GM23338 (cell line): ENCODE data around the gene C6orf136. TPM values are rescaled to one million over a fixed set of nuclear protein-coding genes. Genes with fewer than 3 reads are reported as not detected.

ENCODE experiments used
- ATAC-seq: fragments of 200-7000 bp; cut with Tn5 transposase; 3 replicates; pipeline ENCODE4 v1.9.1; 2020
- DNase-seq: peaks from one replicate; pipeline ENCODE4 v3.0.0-alpha.2; 2015; ENCODE audit warnings: low spot score
- H2AFZ ChIP-seq: fragments of 200-600 bp; sonication (generic); 2 replicates; pipeline ENCODE4 v1.8.0; 2016; ENCODE audit warnings: antibody characterized with exemption, mild to moderate bottlenecking, moderate library complexity
- H3F3A ChIP-seq: fragments of 200-600 bp; sonication (generic); replicated peaks from 2 replicates; pipeline ENCODE4 v1.8.0; 2017; ENCODE audit warnings: antibody characterized with exemption, mixed run types, low read depth
- H3K27ac ChIP-seq: fragments of 200-600 bp; sonication (generic); 2 replicates; pipeline ENCODE4 v1.6.1; 2016; ENCODE audit warnings: low read depth
- H3K27me3 ChIP-seq: fragments of 200-600 bp; sonication (generic); 2 replicates; pipeline ENCODE4 v1.8.0; 2016; ENCODE audit warnings: mild to moderate bottlenecking, mixed run types, moderate library complexity; ENCODE audit not compliant: insufficient read depth
- H3K36me3 ChIP-seq: fragments of 200-600 bp; sonication (generic); 2 replicates; pipeline ENCODE4 v1.8.0; 2016; ENCODE audit warnings: mild to moderate bottlenecking; ENCODE audit not compliant: insufficient read depth
- H3K4me1 ChIP-seq: fragments of 200-600 bp; sonication (generic); 2 replicates; pipeline ENCODE4 v1.8.0; 2016; ENCODE audit warnings: mild to moderate bottlenecking, moderate library complexity; ENCODE audit not compliant: insufficient read depth
- H3K4me2 ChIP-seq: fragments of 200-600 bp; sonication (generic); 2 replicates; pipeline ENCODE4 v1.7.1; 2017; ENCODE audit warnings: mixed run types
- H3K4me3 ChIP-seq: fragments of 200-600 bp; sonication (generic); 2 replicates; pipeline ENCODE4 v1.6.1; 2016; ENCODE audit warnings: mixed run types
- H3K79me2 ChIP-seq: fragments of 200-600 bp; sonication (generic); replicated peaks from 2 replicates; pipeline ENCODE4 v1.8.0; 2017; ENCODE audit warnings: mild to moderate bottlenecking; ENCODE audit not compliant: insufficient read depth
- H3K9me2 ChIP-seq: fragments of 200-600 bp; sonication (generic); 2 replicates; pipeline ENCODE4 v1.8.0; 2017; ENCODE audit not compliant: insufficient read depth
- H4K20me1 ChIP-seq: fragments of 200-600 bp; sonication (generic); replicated peaks from 2 replicates; pipeline ENCODE4 v1.8.0; 2017; ENCODE audit warnings: mild to moderate bottlenecking; ENCODE audit not compliant: insufficient read depth
- H3K27ac Mint-ChIP-seq: 2 replicates; pipeline ENCODE4 v1.8.0; 2020; ENCODE audit warnings: inconsistent platforms, mild to moderate bottlenecking, moderate library complexity, mixed read lengths
- H3K27me3 Mint-ChIP-seq: 3 replicates; pipeline ENCODE4 v1.8.0; 2022; ENCODE audit warnings: low read depth, mild to moderate bottlenecking, moderate library complexity, mixed read lengths, inconsistent platforms; ENCODE audit not compliant: insufficient read depth, poor library complexity
- H3K36me3 Mint-ChIP-seq: 3 replicates; pipeline ENCODE4 v1.8.0; 2021; ENCODE audit warnings: low read depth, mild to moderate bottlenecking, inconsistent platforms, moderate library complexity, mixed read lengths
- H3K4me1 Mint-ChIP-seq: 3 replicates; pipeline ENCODE4 v1.8.0; 2020; ENCODE audit warnings: mild to moderate bottlenecking, inconsistent platforms, mixed read lengths
- H3K4me3 Mint-ChIP-seq: 3 replicates; pipeline ENCODE4 v1.8.0; 2021; ENCODE audit warnings: moderate library complexity, mild to moderate bottlenecking, inconsistent platforms, mixed read lengths
- H3K9me3 Mint-ChIP-seq: 3 replicates; pipeline ENCODE4 v1.8.0; 2020; ENCODE audit warnings: moderate library complexity, mild to moderate bottlenecking, inconsistent platforms, mixed read lengths
- CREB1 ChIP-seq: fragments of 250-450 bp; sonication (Bioruptor Pico); IDR thresholded peaks from 2 replicates; pipeline ENCODE4 v1.5.0; 2020; ENCODE audit warnings: low read depth, mild to moderate bottlenecking, moderate library complexity
- ETS1 ChIP-seq: IDR thresholded peaks from 2 replicates; pipeline ENCODE4 v1.6.1; 2016; ENCODE audit warnings: antibody characterized with exemption
- EZH2 ChIP-seq: fragments of 200-600 bp; sonication (generic); IDR thresholded peaks from one replicate; pipeline ENCODE4 v1.8.0; 2017; ENCODE audit warnings: antibody characterized with exemption, mild to moderate bottlenecking, low read depth; ENCODE audit not compliant: unreplicated experiment
- EZH2phosphoT487 ChIP-seq: fragments of 200-600 bp; sonication (generic); IDR thresholded peaks from one replicate; pipeline ENCODE4 v1.8.1; 2018; ENCODE audit warnings: antibody characterized with exemption; ENCODE audit not compliant: unreplicated experiment
- JUNB ChIP-seq: IDR thresholded peaks from one replicate; pipeline ENCODE4 v1.6.1; 2016; ENCODE audit warnings: antibody characterized with exemption; ENCODE audit not compliant: unreplicated experiment
- NANOG ChIP-seq: IDR thresholded peaks from 2 replicates; pipeline ENCODE4 v1.6.1; 2016; ENCODE audit warnings: antibody characterized with exemption, borderline replicate concordance
- POLR2AphosphoS5 ChIP-seq: IDR thresholded peaks from 2 replicates; pipeline ENCODE4 v1.6.1; 2016; ENCODE audit warnings: antibody characterized with exemption, low read depth
- ZNF114 ChIP-seq: fragments of 250-450 bp; sonication (Bioruptor Pico); IDR thresholded peaks from 2 replicates; pipeline ENCODE4 v1.5.0; 2020; ENCODE audit warnings: mild to moderate bottlenecking, moderate library complexity
- polyA plus RNA-seq: library from polyadenylated mRNA; unstranded; fragments of >200 nt; fragmentation: Nextera tagmentation; extraction: Ambion mirVana; gene quantifications from 2 replicates; pipeline ENCODE4 v1.2.1, GENCODE V29; 2016
- total RNA-seq: library from RNA; depleted of rRNA; stranded (reverse); fragments of >200 nt; shearing (Covaris generic); gene quantifications from 2 replicates; pipeline ENCODE4 v1.2.3, GENCODE V29; 2014

C6orf136 gene
- total and polyA plus RNA-seq, 2 experiments from 2014 or later = 12.5 to 27.5 TPM

GRCh38 chr6:30614044-30614842 lies 32.7 kb upstream of the C6orf136 start:
- no peak for DNase-seq
- Histone ChIP-seq H3K4me3 (peak overlapping the region; percentile 44), H3K79me2 (peaks cover 54% of the 10 kb centered on the region), H3K27me3 (no peaks in the 10 kb centered on the region), H2AFZ (no peak overlapping the region), H3K9me2 (no peaks in the 10 kb centered on the region), H3K36me3 (peaks cover 18% of the 10 kb centered on the region), H3F3A (peaks cover 7% of the 10 kb centered on the region; the same call in 1 of the 2 replicates), H3K4me1 (peaks cover 19% of the 10 kb centered on the region), H3K27ac (peak overlapping the region; percentile 78), H4K20me1 (peaks cover 10% of the 10 kb centered on the region), H3K4me2 (peak overlapping the region; percentile 68)
- Mint-ChIP-seq H3K27me3 (peaks cover 40% of the 10 kb centered on the region), H3K36me3 (peaks cover 82% of the 10 kb centered on the region), H3K4me3 (peak overlapping the region; percentile 96), H3K4me1 (peaks cover 36% of the 10 kb centered on the region), H3K27ac (peak overlapping the region; percentile 100), H3K9me3 (peaks cover 18% of the 10 kb centered on the region; the same call in 2 of the 3 replicates)
- no peak for TF ChIP-seq EZH2
- peak; percentile 44; the same call in 1 of the 2 replicates for TF ChIP-seq POLR2AphosphoS5
- TF ChIP-seq JUNB = no peak
- TF ChIP-seq ZNF114 (CRISPR knock-in tag) = no peak
- no peak for ATAC-seq

- Mint-ChIP-seq H3K36me3 (peaks cover 82% of the 10 kb centered on the region), H3K27ac (peak overlapping the region; percentile 100), H3K9me3 (peaks cover 18% of the 10 kb centered on the region; the same call in 2 of the 3 replicates), H3K27me3 (peaks cover 40% of the 10 kb centered on the region), H3K4me1 (peaks cover 36% of the 10 kb centered on the region), H3K4me3 (peak overlapping the region; percentile 96)
- Histone ChIP-seq H4K20me1 (peaks cover 7% of the 10 kb centered on the region), H3K4me1 (peaks cover 19% of the 10 kb centered on the region), H3K36me3 (peaks cover 12% of the 10 kb centered on the region; the same call in 1 of the 2 replicates), H3K4me3 (peak overlapping the region; percentile 56), H3K4me2 (peak overlapping the region; percentile 74), H2AFZ (no peak overlapping the region), H3K27ac (peak overlapping the region; percentile 98), H3K9me2 (no peaks in the 10 kb centered on the region), H3K27me3 (no peaks in the 10 kb centered on the region), H3F3A (peaks cover 7% of the 10 kb centered on the region; the same call in 1 of the 2 replicates), H3K79me2 (peaks cover 54% of the 10 kb centered on the region)
- DNase-seq = peak; percentile 99
- TF ChIP-seq EZH2phosphoT487 (no peak), POLR2AphosphoS5 (peak; percentile 49; the same call in 1 of the 2 replicates), NANOG (no peak)
- ATAC-seq = peak; percentile 72
Measured at GRCh38 chr6:30614843-30615218, 32.1 kb upstream of the C6orf136 start.

- Histone ChIP-seq H3K4me2 (peak overlapping the region; percentile 74), H3K4me1 (peaks cover 19% of the 10 kb centered on the region), H3K4me3 (peak overlapping the region; percentile 56), H4K20me1 (peaks cover 5% of the 10 kb centered on the region; the same call in 1 of the 2 replicates), H3K79me2 (peaks cover 54% of the 10 kb centered on the region), H3K9me2 (no peaks in the 10 kb centered on the region), H2AFZ (no peak overlapping the region), H3K27me3 (no peaks in the 10 kb centered on the region), H3F3A (peaks cover 7% of the 10 kb centered on the region; the same call in 1 of the 2 replicates), H3K27ac (peak overlapping the region; percentile 98), H3K36me3 (peaks cover 13% of the 10 kb centered on the region; the same call in 1 of the 2 replicates)
- DNase-seq (peak; percentile 89), ATAC-seq (peak; percentile 46)
- peaks cover 77% of the 10 kb centered on the region for H3K36me3 Mint-ChIP-seq
- TF ChIP-seq POLR2AphosphoS5 (peak; percentile 12; the same call in 1 of the 2 replicates), CREB1 (0 out of 2 replicates have a peak, but pooled peaks have one; percentile 12), ETS1 (no peak), NANOG (no peak)
- peak overlapping the region; percentile 100 for H3K27ac Mint-ChIP-seq
- H3K4me1 Mint-ChIP-seq = peaks cover 36% of the 10 kb centered on the region
- peaks cover 18% of the 10 kb centered on the region; the same call in 2 of the 3 replicates for H3K9me3 Mint-ChIP-seq
- H3K27me3 Mint-ChIP-seq = peaks cover 40% of the 10 kb centered on the region
- H3K4me3 Mint-ChIP-seq = peak overlapping the region; percentile 96
Measured at GRCh38 chr6:30615219-30615957, 31.5 kb upstream of the C6orf136 start.
